GM23338 (cell line): ENCODE data around the gene CRYBB2. TPM values are rescaled to one million over a fixed set of nuclear protein-coding genes. Genes with fewer than 3 reads are reported as not detected.

Experiments used
- ATAC-seq: fragments of 200-7000 bp; cut with Tn5 transposase; 3 replicates; pipeline ENCODE4 v1.9.1; 2020
- DNase-seq: peaks from one replicate; pipeline ENCODE4 v3.0.0-alpha.2; 2015; ENCODE audit warnings: low spot score
- H2AFZ ChIP-seq: fragments of 200-600 bp; sonication (generic); 2 replicates; pipeline ENCODE4 v1.8.0; 2016; ENCODE audit warnings: antibody characterized with exemption, mild to moderate bottlenecking, moderate library complexity
- H3F3A ChIP-seq: fragments of 200-600 bp; sonication (generic); replicated peaks from 2 replicates; pipeline ENCODE4 v1.8.0; 2017; ENCODE audit warnings: antibody characterized with exemption, mixed run types, low read depth
- H3K27ac ChIP-seq: fragments of 200-600 bp; sonication (generic); 2 replicates; pipeline ENCODE4 v1.6.1; 2016; ENCODE audit warnings: low read depth
- H3K27me3 ChIP-seq: fragments of 200-600 bp; sonication (generic); 2 replicates; pipeline ENCODE4 v1.8.0; 2016; ENCODE audit warnings: mild to moderate bottlenecking, mixed run types, moderate library complexity; ENCODE audit not compliant: insufficient read depth
- H3K36me3 ChIP-seq: fragments of 200-600 bp; sonication (generic); 2 replicates; pipeline ENCODE4 v1.8.0; 2016; ENCODE audit warnings: mild to moderate bottlenecking; ENCODE audit not compliant: insufficient read depth
- H3K4me1 ChIP-seq: fragments of 200-600 bp; sonication (generic); 2 replicates; pipeline ENCODE4 v1.8.0; 2016; ENCODE audit warnings: mild to moderate bottlenecking, moderate library complexity; ENCODE audit not compliant: insufficient read depth
- H3K4me2 ChIP-seq: fragments of 200-600 bp; sonication (generic); 2 replicates; pipeline ENCODE4 v1.7.1; 2017; ENCODE audit warnings: mixed run types
- H3K4me3 ChIP-seq: fragments of 200-600 bp; sonication (generic); 2 replicates; pipeline ENCODE4 v1.6.1; 2016; ENCODE audit warnings: mixed run types
- H3K79me2 ChIP-seq: fragments of 200-600 bp; sonication (generic); replicated peaks from 2 replicates; pipeline ENCODE4 v1.8.0; 2017; ENCODE audit warnings: mild to moderate bottlenecking; ENCODE audit not compliant: insufficient read depth
- H3K9me2 ChIP-seq: fragments of 200-600 bp; sonication (generic); 2 replicates; pipeline ENCODE4 v1.8.0; 2017; ENCODE audit not compliant: insufficient read depth
- H4K20me1 ChIP-seq: fragments of 200-600 bp; sonication (generic); replicated peaks from 2 replicates; pipeline ENCODE4 v1.8.0; 2017; ENCODE audit warnings: mild to moderate bottlenecking; ENCODE audit not compliant: insufficient read depth
- H3K27ac Mint-ChIP-seq: 2 replicates; pipeline ENCODE4 v1.8.0; 2020; ENCODE audit warnings: inconsistent platforms, mild to moderate bottlenecking, moderate library complexity, mixed read lengths
- H3K27me3 Mint-ChIP-seq: 3 replicates; pipeline ENCODE4 v1.8.0; 2022; ENCODE audit warnings: low read depth, mild to moderate bottlenecking, moderate library complexity, mixed read lengths, inconsistent platforms; ENCODE audit not compliant: insufficient read depth, poor library complexity
- H3K36me3 Mint-ChIP-seq: 3 replicates; pipeline ENCODE4 v1.8.0; 2021; ENCODE audit warnings: low read depth, mild to moderate bottlenecking, inconsistent platforms, moderate library complexity, mixed read lengths
- H3K4me1 Mint-ChIP-seq: 3 replicates; pipeline ENCODE4 v1.8.0; 2020; ENCODE audit warnings: mild to moderate bottlenecking, inconsistent platforms, mixed read lengths
- H3K4me3 Mint-ChIP-seq: 3 replicates; pipeline ENCODE4 v1.8.0; 2021; ENCODE audit warnings: moderate library complexity, mild to moderate bottlenecking, inconsistent platforms, mixed read lengths
- H3K9me3 Mint-ChIP-seq: 3 replicates; pipeline ENCODE4 v1.8.0; 2020; ENCODE audit warnings: moderate library complexity, mild to moderate bottlenecking, inconsistent platforms, mixed read lengths
- CREB1 ChIP-seq: fragments of 250-450 bp; sonication (Bioruptor Pico); IDR thresholded peaks from 2 replicates; pipeline ENCODE4 v1.5.0; 2020; ENCODE audit warnings: low read depth, mild to moderate bottlenecking, moderate library complexity
- EZH2 ChIP-seq: fragments of 200-600 bp; sonication (generic); IDR thresholded peaks from one replicate; pipeline ENCODE4 v1.8.0; 2017; ENCODE audit warnings: antibody characterized with exemption, mild to moderate bottlenecking, low read depth; ENCODE audit not compliant: unreplicated experiment
- EZH2phosphoT487 ChIP-seq: fragments of 200-600 bp; sonication (generic); IDR thresholded peaks from one replicate; pipeline ENCODE4 v1.8.1; 2018; ENCODE audit warnings: antibody characterized with exemption; ENCODE audit not compliant: unreplicated experiment
- JUNB ChIP-seq: IDR thresholded peaks from one replicate; pipeline ENCODE4 v1.6.1; 2016; ENCODE audit warnings: antibody characterized with exemption; ENCODE audit not compliant: unreplicated experiment
- NANOG ChIP-seq: IDR thresholded peaks from 2 replicates; pipeline ENCODE4 v1.6.1; 2016; ENCODE audit warnings: antibody characterized with exemption, borderline replicate concordance
- POLR2AphosphoS5 ChIP-seq: IDR thresholded peaks from 2 replicates; pipeline ENCODE4 v1.6.1; 2016; ENCODE audit warnings: antibody characterized with exemption, low read depth
- ZNF114 ChIP-seq: fragments of 250-450 bp; sonication (Bioruptor Pico); IDR thresholded peaks from 2 replicates; pipeline ENCODE4 v1.5.0; 2020; ENCODE audit warnings: mild to moderate bottlenecking, moderate library complexity
- ZNF331 ChIP-seq: fragments of 250-450 bp; sonication (Bioruptor Pico); IDR thresholded peaks from 2 replicates; pipeline ENCODE4 v1.5.0; 2020; ENCODE audit warnings: low read depth, mild to moderate bottlenecking, moderate library complexity
- polyA plus RNA-seq: library from polyadenylated mRNA; unstranded; fragments of >200 nt; fragmentation: Nextera tagmentation; extraction: Ambion mirVana; gene quantifications from 2 replicates; pipeline ENCODE4 v1.2.1, GENCODE V29; 2016
- total RNA-seq: library from RNA; depleted of rRNA; stranded (reverse); fragments of >200 nt; shearing (Covaris generic); gene quantifications from 2 replicates; pipeline ENCODE4 v1.2.3, GENCODE V29; 2014
- TF ChIP-seq, protein P1 (sequence below), 2 experiments: fragments of 200-600 bp in 1 of 2; sonication (generic) in 1 of 2; conservative IDR thresholded peaks; 2 replicates each; pipeline versions ENCODE4 v1.5.1 to v1.6.1; 2016 to 2017; ENCODE audit warnings: antibody characterized with exemption in 2 of 2, low read depth in 2 of 2, mild to moderate bottlenecking in 2 of 2, moderate library complexity in 1 of 2
- TF ChIP-seq, protein P2 (sequence below): IDR thresholded peaks from one replicate; pipeline ENCODE4 v1.6.1; 2018; ENCODE audit warnings: antibody characterized with exemption; ENCODE audit not compliant: unreplicated experiment
- TF ChIP-seq, protein P3 (sequence below): IDR thresholded peaks from 2 replicates; pipeline ENCODE4 v1.6.1; 2016; ENCODE audit warnings: antibody characterized with exemption

Gene CRYBB2
- total and polyA plus RNA-seq, 2 experiments from 2014 or later = 0.26 to 1.0 TPM

DNA sequence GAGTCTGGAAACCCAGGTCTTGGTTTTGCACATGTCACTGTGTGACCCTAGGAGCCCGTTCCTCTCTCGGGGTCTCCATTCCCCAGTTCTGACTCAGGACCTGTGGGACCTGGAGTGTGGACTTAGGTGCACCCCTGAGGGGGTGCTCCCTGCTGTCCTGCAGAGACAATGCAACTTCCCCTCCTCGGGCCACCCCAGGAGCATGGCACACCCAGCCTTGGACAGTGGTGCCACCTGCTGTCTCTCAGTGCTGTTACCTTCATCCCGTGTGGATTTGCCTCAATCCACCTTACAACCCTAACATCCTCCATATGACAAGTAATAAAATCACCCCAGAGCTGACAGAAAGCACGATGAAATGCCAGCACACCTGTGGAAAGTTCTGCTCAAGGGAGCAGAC is 47.3 kb upstream of the CRYBB2 start:
- H4K20me1 ChIP-seq = 0 out of 2 replicates have a peak, but pooled peaks cover 5% of the 10 kb centered on the region
- no peak overlapping the region for H2AFZ ChIP-seq
- no peak overlapping the region for H3K4me2 ChIP-seq
- Mint-ChIP-seq H3K36me3 (peaks cover 12% of the 10 kb centered on the region; the same call in 1 of the 3 replicates), H3K4me3 (no peak overlapping the region), H3K27ac (no peak overlapping the region), H3K4me1 (peaks cover 7% of the 10 kb centered on the region), H3K9me3 (no peaks in the 10 kb centered on the region), H3K27me3 (peaks cover 4% of the 10 kb centered on the region)
- no peaks in the 10 kb centered on the region for H3K9me2 ChIP-seq
- no peaks in the 10 kb centered on the region; the same call in 1 of the 2 replicates for H3K4me1 ChIP-seq
- H3K4me3 ChIP-seq = no peak overlapping the region
- TF ChIP-seq JUNB (no peak), EZH2phosphoT487 (no peak)
- TF ChIP-seq, protein P1, sequence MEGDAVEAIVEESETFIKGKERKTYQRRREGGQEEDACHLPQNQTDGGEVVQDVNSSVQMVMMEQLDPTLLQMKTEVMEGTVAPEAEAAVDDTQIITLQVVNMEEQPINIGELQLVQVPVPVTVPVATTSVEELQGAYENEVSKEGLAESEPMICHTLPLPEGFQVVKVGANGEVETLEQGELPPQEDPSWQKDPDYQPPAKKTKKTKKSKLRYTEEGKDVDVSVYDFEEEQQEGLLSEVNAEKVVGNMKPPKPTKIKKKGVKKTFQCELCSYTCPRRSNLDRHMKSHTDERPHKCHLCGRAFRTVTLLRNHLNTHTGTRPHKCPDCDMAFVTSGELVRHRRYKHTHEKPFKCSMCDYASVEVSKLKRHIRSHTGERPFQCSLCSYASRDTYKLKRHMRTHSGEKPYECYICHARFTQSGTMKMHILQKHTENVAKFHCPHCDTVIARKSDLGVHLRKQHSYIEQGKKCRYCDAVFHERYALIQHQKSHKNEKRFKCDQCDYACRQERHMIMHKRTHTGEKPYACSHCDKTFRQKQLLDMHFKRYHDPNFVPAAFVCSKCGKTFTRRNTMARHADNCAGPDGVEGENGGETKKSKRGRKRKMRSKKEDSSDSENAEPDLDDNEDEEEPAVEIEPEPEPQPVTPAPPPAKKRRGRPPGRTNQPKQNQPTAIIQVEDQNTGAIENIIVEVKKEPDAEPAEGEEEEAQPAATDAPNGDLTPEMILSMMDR (conservative IDR thresholded peaks at IDR 0.05; ENCODE audit: low read depth in 2 of 2) = peak; percentile 31 to 69; a peak in 3 of 4 replicates
- peak; percentile 65 for ATAC-seq
- no peaks in the 10 kb centered on the region for H3K27me3 ChIP-seq
- H3K27ac ChIP-seq = no peak overlapping the region
- no peaks in the 10 kb centered on the region for H3K36me3 ChIP-seq
- no peaks in the 10 kb centered on the region for H3F3A ChIP-seq
- no peaks in the 10 kb centered on the region for H3K79me2 ChIP-seq
- DNase-seq = no peak

DNA sequence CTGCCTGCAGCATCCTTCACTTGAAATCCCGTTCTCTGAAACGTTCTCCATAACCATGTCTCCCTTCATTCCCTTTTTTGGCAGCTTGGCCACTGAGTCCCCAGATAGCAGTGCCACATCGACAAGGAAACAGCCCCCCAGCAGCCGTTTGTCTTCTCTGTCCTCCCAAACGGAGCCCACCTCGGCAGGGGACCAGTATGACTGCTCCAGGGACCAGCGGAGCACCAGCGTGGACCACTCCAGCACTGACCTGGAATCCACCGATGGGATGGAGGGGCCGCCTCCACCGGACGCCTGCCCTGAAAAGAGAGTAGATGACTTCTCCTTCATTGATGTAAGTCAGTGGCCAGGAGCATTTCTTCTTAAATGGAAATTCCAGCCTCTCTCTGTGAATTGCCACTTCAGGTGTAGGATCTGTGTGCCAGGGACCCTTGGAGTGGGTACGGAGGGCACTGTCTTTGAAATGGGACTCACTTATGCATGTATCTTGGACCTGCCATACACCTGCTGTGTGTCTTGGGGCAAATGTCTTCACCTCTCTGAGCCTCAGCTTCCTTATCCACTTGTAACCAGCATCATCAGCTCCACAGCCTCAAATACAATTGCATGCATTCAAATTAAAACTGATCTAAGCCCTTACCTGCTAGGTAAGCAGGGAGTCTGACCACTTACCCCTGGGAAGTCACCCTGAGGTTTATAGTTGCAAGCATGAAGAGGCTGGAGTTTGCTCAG is 45.1 kb upstream of the CRYBB2 start:
- H3K27ac Mint-ChIP-seq = no peak overlapping the region

More for the DNA sequence above, 45.1 kb upstream of the CRYBB2 start:
- H3K79me2 ChIP-seq = no peaks in the 10 kb centered on the region
- H4K20me1 ChIP-seq = 0 out of 2 replicates have a peak, but pooled peaks cover 5% of the 10 kb centered on the region
- Mint-ChIP-seq H3K27me3 (peaks cover 7% of the 10 kb centered on the region), H3K4me3 (no peak overlapping the region), H3K36me3 (peaks cover 12% of the 10 kb centered on the region), H3K9me3 (peaks cover under 1% of the 10 kb centered on the region), H3K4me1 (peaks cover 9% of the 10 kb centered on the region)
- no peak overlapping the region for H3K27ac ChIP-seq
- H3K4me1 ChIP-seq = no peaks in the 10 kb centered on the region; the same call in 1 of the 2 replicates
- no peaks in the 10 kb centered on the region for H3F3A ChIP-seq
- no peaks in the 10 kb centered on the region for H3K9me2 ChIP-seq
- no peak overlapping the region for H2AFZ ChIP-seq
- H3K36me3 ChIP-seq = no peaks in the 10 kb centered on the region
- H3K4me3 ChIP-seq = no peak overlapping the region
- DNase-seq (no peak), ATAC-seq (no peak)
- no peak overlapping the region for H3K4me2 ChIP-seq
- H3K27me3 ChIP-seq = no peaks in the 10 kb centered on the region
- TF ChIP-seq EZH2 (no peak), ZNF331 (no peak), POLR2AphosphoS5 (no peak), NANOG (no peak), ZNF114 (CRISPR knock-in tag) (no peak), CREB1 (no peak)
- TF ChIP-seq, protein P2, sequence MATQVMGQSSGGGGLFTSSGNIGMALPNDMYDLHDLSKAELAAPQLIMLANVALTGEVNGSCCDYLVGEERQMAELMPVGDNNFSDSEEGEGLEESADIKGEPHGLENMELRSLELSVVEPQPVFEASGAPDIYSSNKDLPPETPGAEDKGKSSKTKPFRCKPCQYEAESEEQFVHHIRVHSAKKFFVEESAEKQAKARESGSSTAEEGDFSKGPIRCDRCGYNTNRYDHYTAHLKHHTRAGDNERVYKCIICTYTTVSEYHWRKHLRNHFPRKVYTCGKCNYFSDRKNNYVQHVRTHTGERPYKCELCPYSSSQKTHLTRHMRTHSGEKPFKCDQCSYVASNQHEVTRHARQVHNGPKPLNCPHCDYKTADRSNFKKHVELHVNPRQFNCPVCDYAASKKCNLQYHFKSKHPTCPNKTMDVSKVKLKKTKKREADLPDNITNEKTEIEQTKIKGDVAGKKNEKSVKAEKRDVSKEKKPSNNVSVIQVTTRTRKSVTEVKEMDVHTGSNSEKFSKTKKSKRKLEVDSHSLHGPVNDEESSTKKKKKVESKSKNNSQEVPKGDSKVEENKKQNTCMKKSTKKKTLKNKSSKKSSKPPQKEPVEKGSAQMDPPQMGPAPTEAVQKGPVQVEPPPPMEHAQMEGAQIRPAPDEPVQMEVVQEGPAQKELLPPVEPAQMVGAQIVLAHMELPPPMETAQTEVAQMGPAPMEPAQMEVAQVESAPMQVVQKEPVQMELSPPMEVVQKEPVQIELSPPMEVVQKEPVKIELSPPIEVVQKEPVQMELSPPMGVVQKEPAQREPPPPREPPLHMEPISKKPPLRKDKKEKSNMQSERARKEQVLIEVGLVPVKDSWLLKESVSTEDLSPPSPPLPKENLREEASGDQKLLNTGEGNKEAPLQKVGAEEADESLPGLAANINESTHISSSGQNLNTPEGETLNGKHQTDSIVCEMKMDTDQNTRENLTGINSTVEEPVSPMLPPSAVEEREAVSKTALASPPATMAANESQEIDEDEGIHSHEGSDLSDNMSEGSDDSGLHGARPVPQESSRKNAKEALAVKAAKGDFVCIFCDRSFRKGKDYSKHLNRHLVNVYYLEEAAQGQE = no peak
- TF ChIP-seq, protein P3, sequence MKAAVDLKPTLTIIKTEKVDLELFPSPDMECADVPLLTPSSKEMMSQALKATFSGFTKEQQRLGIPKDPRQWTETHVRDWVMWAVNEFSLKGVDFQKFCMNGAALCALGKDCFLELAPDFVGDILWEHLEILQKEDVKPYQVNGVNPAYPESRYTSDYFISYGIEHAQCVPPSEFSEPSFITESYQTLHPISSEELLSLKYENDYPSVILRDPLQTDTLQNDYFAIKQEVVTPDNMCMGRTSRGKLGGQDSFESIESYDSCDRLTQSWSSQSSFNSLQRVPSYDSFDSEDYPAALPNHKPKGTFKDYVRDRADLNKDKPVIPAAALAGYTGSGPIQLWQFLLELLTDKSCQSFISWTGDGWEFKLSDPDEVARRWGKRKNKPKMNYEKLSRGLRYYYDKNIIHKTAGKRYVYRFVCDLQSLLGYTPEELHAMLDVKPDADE = no peak
- TF ChIP-seq, protein P1 (conservative IDR thresholded peaks at IDR 0.05; ENCODE audit: low read depth in 2 of 2) = no peak
